ENCODE results near the gene TNF.
A peak's percentile ranks its signal among the peaks of the same experiment; 100 is the strongest.

TNF gene

GRCh38 chr6:31575335-31575901 lies at the start of gene TNF:
Gene TNF (plus strand): TSS chr6:31575565. CDS start chr6:31575742, 177 bp downstream.
- no peak for DNase-seq

- no peak for DNase-seq
Observed at GRCh38 chr6:31525932-31526591, 49.3 kb upstream of the TNF start.

- DNase-seq = no peak
Observed at GRCh38 chr6:31528307-31528777, 47.0 kb upstream of the TNF start.

GRCh38 chr6:31528821-31529328 lies 46.5 kb upstream of the TNF start, which contains the start of gene MCCD1:
Gene MCCD1 (plus strand): TSS chr6:31528962. CDS start chr6:31529015, 53 bp downstream.
- no peak for DNase-seq

- no peak for DNase-seq
Observed at GRCh38 chr6:31529329-31530150, 45.8 kb upstream of the TNF start.

- DNase-seq = no peak
Observed at GRCh38 chr6:31530659-31531058, 44.7 kb upstream of the TNF start.

- no peak for DNase-seq
Observed at GRCh38 chr6:31531162-31531561, 44.2 kb upstream of the TNF start.

GRCh38 chr6:31531771-31532643 lies 43.4 kb upstream of the TNF start:
- DNase-seq = no peak

- no peak for DNase-seq
Observed at GRCh38 chr6:31532644-31533454, 42.5 kb upstream of the TNF start.

- no peak for DNase-seq
Observed at GRCh38 chr6:31533455-31533841, 41.9 kb upstream of the TNF start.

GRCh38 chr6:31534011-31534410 lies 41.4 kb upstream of the TNF start:
- DNase-seq = no peak

GRCh38 chr6:31534521-31535040 lies 40.8 kb upstream of the TNF start:
- DNase-seq = no peak

- no peak for DNase-seq
Observed at GRCh38 chr6:31535538-31536324, 39.6 kb upstream of the TNF start.

GRCh38 chr6:31538805-31539400 lies 36.5 kb upstream of the TNF start:
- DNase-seq = no peak

- DNase-seq = no peak
Observed at GRCh38 chr6:31540640-31541039, 34.7 kb upstream of the TNF start.

- DNase-seq = peak; percentile 60
Observed at GRCh38 chr6:31541059-31541657, 34.2 kb upstream of the TNF start.

- DNase-seq = peak; percentile 97
Observed at GRCh38 chr6:31541658-31542521, 33.5 kb upstream of the TNF start, which contains the start of gene DDX39B. Gene DDX39B (minus strand): TSS chr6:31542003. CDS start chr6:31540532, 1,471 bp downstream.

GRCh38 chr6:31543639-31544038 lies 31.7 kb upstream of the TNF start:
- no peak for DNase-seq

- no peak for DNase-seq
Observed at GRCh38 chr6:31544676-31545075, 30.7 kb upstream of the TNF start.
